Activated CD8-positive, alpha-beta memory T cell treated with anti-CD3 and anti-CD28 coated beads, Interleukin-2, amount 50 U/mL, for 24 hours (primary cell): Measurements from ENCODE around the gene PPP1R3G.
"Not testable (repeated sequence)": the region's sequence is repeated elsewhere in the genome, so short reads cannot be mapped to it uniquely, and the experiment has no call there.

Experiments
- DNase-seq: peaks from one replicate; pipeline ENCODE4 v3.0.0-alpha.2; 2020; ENCODE audit errors: extremely low read depth

PPP1R3G gene

GRCh38 chr6:5119090-5119951, 34.2 kb downstream of the PPP1R3G start:
- no peak for DNase-seq

GRCh38 chr6:5120011-5120410, 34.9 kb downstream of the PPP1R3G start:
- DNase-seq = no peak

- not testable (repeated sequence) for DNase-seq
Measured at GRCh38 chr6:5120543-5120942, 35.4 kb downstream of the PPP1R3G start.

DNA sequence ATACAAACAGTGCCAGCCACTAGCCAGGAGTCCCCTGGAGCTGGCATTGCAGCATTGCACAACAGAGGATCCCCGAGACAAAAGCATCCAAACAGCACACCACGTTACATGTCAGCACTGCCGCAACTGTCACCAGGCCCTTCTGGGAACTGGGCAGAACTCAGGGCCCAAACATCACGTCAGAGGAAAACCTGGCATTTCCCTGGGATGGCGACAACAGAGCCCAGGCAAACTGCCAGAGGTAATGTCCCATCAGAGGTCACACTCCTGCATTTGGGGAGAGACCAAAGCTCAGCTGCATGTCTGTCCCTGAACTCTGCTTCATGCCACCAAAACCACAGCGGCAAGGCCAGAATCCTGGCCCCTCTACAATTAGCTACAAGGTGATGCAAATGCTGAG, 36.3 kb downstream of the PPP1R3G start:
- DNase-seq = no peak

GRCh38 chr6:5121956-5122355, 36.8 kb downstream of the PPP1R3G start:
- DNase-seq = no peak

- DNase-seq = no peak
Measured at GRCh38 chr6:5122504-5123112, 37.5 kb downstream of the PPP1R3G start.

GRCh38 chr6:5123296-5124143, 38.4 kb downstream of the PPP1R3G start:
- DNase-seq = no peak

DNA sequence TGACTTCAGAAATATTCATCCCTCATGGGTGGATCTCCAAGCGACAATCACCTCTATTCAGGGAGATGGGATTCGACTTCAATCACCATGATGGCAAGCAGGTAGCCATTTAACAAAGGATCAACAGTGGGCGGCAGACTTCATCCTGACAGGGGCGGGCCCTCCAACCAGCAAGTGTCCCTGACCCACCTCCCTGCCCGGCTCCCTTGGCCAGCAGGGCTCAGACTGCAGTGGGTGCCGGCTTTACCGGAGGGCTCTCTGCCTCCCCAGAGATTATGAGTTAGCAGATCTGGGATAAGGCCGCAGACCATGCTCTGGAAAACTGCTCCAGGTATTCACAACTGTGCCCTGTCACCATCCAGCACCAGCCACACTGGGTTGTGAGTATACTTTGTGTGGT, 39.4 kb downstream of the PPP1R3G start:
- no peak for DNase-seq

- DNase-seq = no peak
Measured at GRCh38 chr6:5125152-5126006, 40.2 kb downstream of the PPP1R3G start.

- no peak for DNase-seq
Measured at GRCh38 chr6:5126214-5126613, 41.1 kb downstream of the PPP1R3G start.

- DNase-seq = no peak
Measured at GRCh38 chr6:5127106-5127687, 42.1 kb downstream of the PPP1R3G start.

- DNase-seq = no peak
Measured at GRCh38 chr6:5128351-5128750, 43.2 kb downstream of the PPP1R3G start.

DNA sequence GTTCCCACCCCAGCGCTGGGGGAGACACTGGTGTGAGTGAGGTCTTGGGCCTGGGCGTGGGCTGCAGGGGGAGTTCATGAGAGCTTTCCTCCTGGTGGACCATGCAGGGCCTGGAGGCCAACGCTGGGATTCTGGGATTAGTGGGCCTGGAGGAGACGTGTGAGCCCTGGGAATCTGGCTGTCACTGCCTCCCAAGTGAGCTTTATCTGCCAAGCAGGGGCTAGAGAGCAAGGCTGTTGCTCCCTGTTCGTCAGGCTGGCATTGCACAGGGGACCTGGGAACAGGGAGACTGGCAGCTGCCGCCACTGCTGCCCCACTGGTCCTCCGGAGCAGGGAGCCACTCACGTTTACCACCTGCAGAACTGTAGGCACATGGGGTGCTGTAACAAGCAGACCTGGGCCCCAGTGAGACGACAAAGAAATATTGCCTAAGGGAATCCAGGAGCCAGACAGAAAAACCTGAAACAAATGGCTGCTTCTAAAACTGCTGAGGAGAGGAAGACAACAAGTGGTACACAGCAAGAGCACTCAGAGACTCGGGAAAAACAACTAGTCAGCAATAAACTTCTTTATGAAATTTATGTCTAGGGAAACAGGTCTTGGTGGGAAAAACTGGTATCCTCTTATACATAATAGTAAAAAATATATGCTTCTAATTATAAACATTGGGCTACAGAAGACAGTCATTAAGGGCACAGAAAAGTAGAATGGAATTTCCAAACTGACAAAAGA, 45.2 kb downstream of the PPP1R3G start:
- DNase-seq = no peak

DNA sequence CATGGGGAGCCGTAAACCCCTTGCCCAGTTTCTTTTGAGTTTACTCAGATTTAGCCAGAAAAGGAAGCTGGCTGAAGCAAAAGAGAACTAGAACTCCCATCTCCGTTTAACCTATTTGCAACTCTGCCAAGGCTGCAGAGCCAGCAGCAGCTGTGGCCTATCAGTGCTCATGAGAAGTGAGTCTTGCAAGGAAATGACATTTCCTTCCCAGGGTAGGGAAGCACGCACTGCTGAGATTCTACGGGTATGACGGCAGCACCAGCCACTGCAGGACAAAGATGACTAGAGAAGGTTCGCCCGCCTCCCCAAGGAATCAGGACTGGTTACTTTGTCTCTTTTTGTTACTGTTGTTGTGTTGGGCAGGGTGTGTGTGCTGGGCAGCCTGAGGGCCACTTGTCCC, 47.6 kb downstream of the PPP1R3G start:
- no peak for DNase-seq

DNA sequence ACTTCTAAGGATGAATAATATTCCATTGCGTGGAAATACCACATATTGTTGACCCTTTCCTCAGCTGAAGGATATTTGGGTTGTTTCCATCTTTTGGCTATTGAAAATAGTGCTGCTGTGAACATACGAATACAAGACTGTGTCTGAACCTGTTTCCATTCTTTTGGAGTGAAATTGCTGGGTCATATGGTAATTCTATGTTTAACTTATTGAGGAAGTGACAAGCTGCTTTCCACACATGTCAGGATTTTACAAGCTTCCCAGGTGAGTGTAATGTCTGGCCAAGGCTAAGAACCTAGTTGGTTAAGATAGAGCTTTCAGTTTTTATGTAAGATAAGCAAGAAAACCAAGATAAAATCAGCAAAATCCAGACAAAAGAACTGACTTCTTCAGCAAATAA, 48.8 kb downstream of the PPP1R3G start:
- DNase-seq = no peak

DNA sequence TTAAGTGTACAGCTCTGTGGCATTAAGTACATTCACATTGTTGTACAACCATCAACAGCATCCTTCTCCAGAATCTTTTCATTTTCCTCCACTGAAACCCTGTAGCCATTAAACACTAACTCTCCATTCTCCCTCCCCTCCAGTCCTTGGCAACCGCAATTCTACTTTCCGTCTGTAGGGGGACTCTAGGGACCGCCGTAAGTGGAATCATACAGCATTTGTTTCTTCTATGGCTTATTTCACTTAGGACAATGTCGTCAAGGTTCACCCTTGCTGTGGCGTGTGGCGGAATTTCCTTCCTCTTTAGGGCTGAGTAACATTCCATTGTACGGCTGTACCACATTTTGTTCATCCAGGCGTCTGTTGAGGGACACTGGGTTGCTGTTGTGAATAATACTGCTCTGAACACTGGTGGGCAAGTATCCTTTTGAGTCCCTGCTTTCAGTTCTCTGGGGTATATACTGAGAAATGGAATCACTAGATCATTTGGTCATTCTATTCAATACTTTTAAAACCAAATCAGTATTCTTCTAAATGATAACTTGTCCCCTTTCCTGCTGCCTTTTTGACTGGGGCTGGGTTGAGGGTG, 50.7 kb downstream of the PPP1R3G start:
- DNase-seq = peak; percentile 12

DNA sequence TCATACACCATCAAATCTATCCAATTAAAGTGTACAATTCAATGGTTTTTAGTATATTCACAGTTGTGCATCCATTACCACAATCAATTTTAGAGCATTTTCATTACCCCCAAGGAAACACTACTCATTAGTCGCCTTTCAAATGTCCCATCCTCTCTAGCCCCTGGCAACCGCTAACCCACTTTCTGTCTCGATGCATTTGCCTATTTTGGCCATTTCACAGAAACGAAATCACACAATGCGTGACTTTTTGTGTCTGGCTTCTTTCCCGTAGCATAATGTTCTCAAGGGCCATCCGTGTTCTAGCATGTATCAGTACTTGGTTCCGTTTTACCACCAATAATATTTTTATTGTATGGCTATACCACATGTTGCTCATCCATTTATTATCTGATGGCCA, 51.7 kb downstream of the PPP1R3G start:
- no peak for DNase-seq
